HepG2 (cell line): Measurements from ENCODE around the gene CDC37L1. TPM values are rescaled to one million over a fixed set of nuclear protein-coding genes. Genes with fewer than 3 reads are reported as not detected.

Experiments used
- ARID2 ChIP-seq: sonication (generic); formaldehyde crosslinking; IDR thresholded peaks from 2 replicates; pipeline ENCODE4 v1.8.1; 2022; ENCODE audit warnings: mild to moderate bottlenecking, missing genetic modification reagents, borderline replicate concordance
- ATF1 ChIP-seq: IDR thresholded peaks from 2 replicates; pipeline ENCODE4 v1.6.1; 2016; ENCODE audit warnings: mild to moderate bottlenecking, control low read depth
- CREM ChIP-seq, 2 experiments: sonication (generic) in 1 of 2; formaldehyde crosslinking in 1 of 2; IDR thresholded peaks; 2 replicates each; pipeline versions ENCODE4 v1.4.0 to v1.6.1; 2016 to 2020; ENCODE audit warnings: antibody characterized with exemption in 1 of 2, mild to moderate bottlenecking in 1 of 2, missing genetic modification reagents in 1 of 2
- HDAC1 ChIP-seq: sonication (generic); formaldehyde crosslinking; IDR thresholded peaks from 2 replicates; pipeline ENCODE4 v1.5.1; 2020; ENCODE audit warnings: mild to moderate bottlenecking, missing genetic modification reagents
- MTF2 ChIP-seq: sonication (generic); formaldehyde crosslinking; IDR thresholded peaks from 2 replicates; pipeline ENCODE4 v1.5.0; 2020; ENCODE audit warnings: missing genetic modification reagents, borderline replicate concordance
- NR3C1 ChIP-seq: sonication (generic); formaldehyde crosslinking; IDR thresholded peaks from 2 replicates; pipeline ENCODE4 v1.4.0; 2020; ENCODE audit warnings: missing genetic modification reagents
- POGZ ChIP-seq: sonication (generic); formaldehyde crosslinking; IDR thresholded peaks from 2 replicates; pipeline ENCODE4 v1.4.0; 2020; ENCODE audit warnings: mild to moderate bottlenecking, missing genetic modification reagents
- POLR2AphosphoS5 ChIP-seq: IDR thresholded peaks from 2 replicates; pipeline ENCODE4 v1.6.1; 2012; ENCODE audit warnings: low read depth, low read length
- SATB2 ChIP-seq: sonication (generic); formaldehyde crosslinking; IDR thresholded peaks from 2 replicates; pipeline ENCODE4 v1.5.0; 2020; ENCODE audit warnings: missing genetic modification reagents
- SMAD3 ChIP-seq: sonication (generic); formaldehyde crosslinking; IDR thresholded peaks from 2 replicates; pipeline ENCODE4 v1.4.0; 2020; ENCODE audit warnings: missing genetic modification reagents
- U2AF1 ChIP-seq: fragments of 200-400 bp; formaldehyde crosslinking; optimal IDR thresholded peaks from 2 replicates; pipeline ENCODE3; 2017; ENCODE audit warnings: mild to moderate bottlenecking, low read depth, low read length
- ZBTB38 ChIP-seq: sonication (generic); formaldehyde crosslinking; IDR thresholded peaks from 2 replicates; pipeline ENCODE4 v1.5.1; 2020; ENCODE audit warnings: mild to moderate bottlenecking, missing genetic modification reagents
- ZMYM4 ChIP-seq: sonication (generic); formaldehyde crosslinking; IDR thresholded peaks from 2 replicates; pipeline ENCODE4 v1.8.1; 2023; ENCODE audit warnings: mild to moderate bottlenecking, missing genetic modification reagents
- ZNF33B ChIP-seq: sonication (generic); formaldehyde crosslinking; IDR thresholded peaks from 2 replicates; pipeline ENCODE4 v1.5.1; 2020; ENCODE audit warnings: mild to moderate bottlenecking, missing genetic modification reagents
- ZNF614 ChIP-seq: IDR thresholded peaks from 2 replicates; pipeline ENCODE4 v1.6.1; 2018; ENCODE audit warnings: missing biosample characterization, missing genetic modification reagents, inconsistent platforms, borderline replicate concordance
- ZNF660 ChIP-seq: sonication (generic); formaldehyde crosslinking; IDR thresholded peaks from 2 replicates; pipeline ENCODE4 v1.5.1; 2020; ENCODE audit warnings: mild to moderate bottlenecking, low read depth, missing genetic modification reagents, borderline replicate concordance
- polyA plus RNA-seq, 8 experiments: library from polyadenylated mRNA; depleted of rRNA in 3 of 8; stranded (reverse) in 7 of 8; unstranded in 1 of 8; fragments of >200 nt; fragmentation: Illumina TruSeq in 4 of 8; extraction: Trizol in 4 of 8; gene quantifications; 2 replicates each; pipeline versions ENCODE4 v1.2.1 to v1.2.3, GENCODE V29; 2011 to 2016; ENCODE audit warnings: low read depth in 4 of 8, missing spikeins in 1 of 8, mixed read lengths in 1 of 8; ENCODE audit not compliant: insufficient read depth in 1 of 8
- total RNA-seq, 5 experiments: library from RNA; depleted of rRNA; stranded (reverse); fragments of >200 nt; fragmentation: Illumina TruSeq; extraction: Trizol; gene quantifications; 2 replicates each; pipeline ENCODE4 v1.2.3, GENCODE V29; 2016; ENCODE audit warnings: low read depth in 1 of 5
- TF ChIP-seq, protein P1 (sequence below): sonication (generic); formaldehyde crosslinking; IDR thresholded peaks from 2 replicates; pipeline ENCODE4 v1.4.0; 2020; ENCODE audit warnings: mild to moderate bottlenecking, missing genetic modification reagents, borderline replicate concordance
- TF ChIP-seq, protein P2 (sequence below): sonication (generic); formaldehyde crosslinking; IDR thresholded peaks from 2 replicates; pipeline ENCODE4 v1.5.1; 2020; ENCODE audit warnings: missing genetic modification reagents, mild to moderate bottlenecking, borderline replicate concordance
- TF ChIP-seq, protein P3 (sequence below): sonication (generic); formaldehyde crosslinking; IDR thresholded peaks from 2 replicates; pipeline ENCODE4 v1.8.1; 2023; ENCODE audit warnings: mild to moderate bottlenecking, missing genetic modification reagents, borderline replicate concordance
- TF ChIP-seq, protein P4 (sequence below): sonication (generic); formaldehyde crosslinking; IDR thresholded peaks from 2 replicates; pipeline ENCODE4 v1.5.0; 2020; ENCODE audit warnings: missing genetic modification reagents

CDC37L1 gene
- total and polyA plus RNA-seq, 2 of the 13 experiments (the other 11 are each of a cell fraction or from before 2014, with no cell fraction given), result 5.5 to 17.0 TPM

DNA sequence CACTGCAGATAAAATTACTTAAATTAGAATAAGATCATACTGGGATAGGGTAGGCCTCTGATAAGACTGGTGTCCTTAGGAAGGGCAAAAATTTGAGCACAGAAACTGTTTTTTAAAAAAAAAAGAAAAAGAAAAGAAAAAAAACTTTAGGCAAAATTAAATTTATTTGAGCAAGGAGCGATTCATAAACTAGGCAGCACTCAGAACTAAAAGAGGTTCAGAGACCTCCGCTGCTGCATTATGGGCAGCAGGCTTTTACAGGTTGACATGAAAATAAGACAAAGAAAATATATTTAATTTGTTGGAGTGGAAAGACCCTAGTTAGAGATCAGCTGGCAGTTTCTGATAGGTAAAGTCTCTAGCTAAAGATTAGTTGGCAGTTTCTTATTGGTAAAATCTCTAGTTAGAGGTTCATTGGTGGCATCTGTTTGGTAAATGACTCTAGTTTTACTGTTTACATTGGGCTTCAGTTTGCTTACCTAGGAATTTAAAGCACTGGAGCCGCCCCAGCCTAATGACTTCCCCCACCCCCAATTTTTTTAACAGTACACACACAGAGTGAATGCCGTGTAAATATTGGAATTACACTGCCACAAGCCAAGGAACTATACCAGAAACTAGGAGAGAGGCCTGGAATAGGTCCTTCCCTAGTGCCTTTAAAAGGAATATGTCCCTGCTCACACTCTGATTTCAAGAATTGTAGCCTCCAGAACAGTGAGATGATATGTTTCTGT, 21.8 kb upstream of the CDC37L1 start (continued):
- TF ChIP-seq, protein P1, sequence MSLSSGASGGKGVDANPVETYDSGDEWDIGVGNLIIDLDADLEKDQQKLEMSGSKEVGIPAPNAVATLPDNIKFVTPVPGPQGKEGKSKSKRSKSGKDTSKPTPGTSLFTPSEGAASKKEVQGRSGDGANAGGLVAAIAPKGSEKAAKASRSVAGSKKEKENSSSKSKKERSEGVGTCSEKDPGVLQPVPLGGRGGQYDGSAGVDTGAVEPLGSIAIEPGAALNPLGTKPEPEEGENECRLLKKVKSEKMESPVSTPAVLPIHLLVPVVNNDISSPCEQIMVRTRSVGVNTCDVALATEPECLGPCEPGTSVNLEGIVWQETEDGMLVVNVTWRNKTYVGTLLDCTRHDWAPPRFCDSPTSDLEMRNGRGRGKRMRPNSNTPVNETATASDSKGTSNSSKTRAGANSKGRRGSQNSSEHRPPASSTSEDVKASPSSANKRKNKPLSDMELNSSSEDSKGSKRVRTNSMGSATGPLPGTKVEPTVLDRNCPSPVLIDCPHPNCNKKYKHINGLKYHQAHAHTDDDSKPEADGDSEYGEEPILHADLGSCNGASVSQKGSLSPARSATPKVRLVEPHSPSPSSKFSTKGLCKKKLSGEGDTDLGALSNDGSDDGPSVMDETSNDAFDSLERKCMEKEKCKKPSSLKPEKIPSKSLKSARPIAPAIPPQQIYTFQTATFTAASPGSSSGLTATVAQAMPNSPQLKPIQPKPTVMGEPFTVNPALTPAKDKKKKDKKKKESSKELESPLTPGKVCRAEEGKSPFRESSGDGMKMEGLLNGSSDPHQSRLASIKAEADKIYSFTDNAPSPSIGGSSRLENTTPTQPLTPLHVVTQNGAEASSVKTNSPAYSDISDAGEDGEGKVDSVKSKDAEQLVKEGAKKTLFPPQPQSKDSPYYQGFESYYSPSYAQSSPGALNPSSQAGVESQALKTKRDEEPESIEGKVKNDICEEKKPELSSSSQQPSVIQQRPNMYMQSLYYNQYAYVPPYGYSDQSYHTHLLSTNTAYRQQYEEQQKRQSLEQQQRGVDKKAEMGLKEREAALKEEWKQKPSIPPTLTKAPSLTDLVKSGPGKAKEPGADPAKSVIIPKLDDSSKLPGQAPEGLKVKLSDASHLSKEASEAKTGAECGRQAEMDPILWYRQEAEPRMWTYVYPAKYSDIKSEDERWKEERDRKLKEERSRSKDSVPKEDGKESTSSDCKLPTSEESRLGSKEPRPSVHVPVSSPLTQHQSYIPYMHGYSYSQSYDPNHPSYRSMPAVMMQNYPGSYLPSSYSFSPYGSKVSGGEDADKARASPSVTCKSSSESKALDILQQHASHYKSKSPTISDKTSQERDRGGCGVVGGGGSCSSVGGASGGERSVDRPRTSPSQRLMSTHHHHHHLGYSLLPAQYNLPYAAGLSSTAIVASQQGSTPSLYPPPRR (CRISPR knock-in tag), result peak; percentile 88
- TF ChIP-seq HDAC1 (CRISPR knock-in tag), result no peak
- TF ChIP-seq ARID2 (CRISPR knock-in tag), result 0 out of 2 replicates have a peak, but pooled peaks have one; percentile 47
- TF ChIP-seq SATB2 (CRISPR knock-in tag), result no peak
- no peak for TF ChIP-seq POLR2AphosphoS5
- TF ChIP-seq ATF1, result peak; percentile 33; the same call in 1 of the 2 replicates
- no peak for TF ChIP-seq U2AF1
- no peak for TF ChIP-seq NR3C1
- TF ChIP-seq ZNF660, result no peak
- TF ChIP-seq ZMYM4 (CRISPR knock-in tag), result peak; percentile 75; the same call in 1 of the 2 replicates
- no peak for TF ChIP-seq ZNF614 (CRISPR knock-in tag)
- no peak for TF ChIP-seq MTF2 (CRISPR knock-in tag)
- no peak for TF ChIP-seq ZBTB38 (CRISPR knock-in tag)
- peak; percentile 43; the same call in 1 of the 2 replicates for TF ChIP-seq POGZ (CRISPR knock-in tag)
- TF ChIP-seq SMAD3, result no peak
- TF ChIP-seq, protein P2, sequence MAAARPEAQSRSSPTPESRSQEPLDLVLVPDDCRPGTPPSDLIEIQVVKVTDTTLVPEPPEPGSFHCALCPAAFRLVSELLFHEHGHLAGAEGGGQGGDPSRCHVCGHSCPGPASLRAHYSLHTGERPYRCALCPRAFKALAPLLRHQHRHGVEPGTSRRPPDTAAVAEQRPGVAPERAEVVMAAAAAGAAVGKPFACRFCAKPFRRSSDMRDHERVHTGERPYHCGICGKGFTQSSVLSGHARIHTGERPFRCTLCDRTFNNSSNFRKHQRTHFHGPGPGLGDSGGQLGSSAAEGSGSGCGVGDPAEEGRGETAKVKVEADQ (CRISPR knock-in tag), result no peak
- TF ChIP-seq, protein P3, sequence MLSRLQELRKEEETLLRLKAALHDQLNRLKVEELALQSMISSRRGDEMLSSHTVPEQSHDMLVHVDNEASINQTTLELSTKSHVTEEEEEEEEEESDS (CRISPR knock-in tag), result no peak
- peak; percentile 44 for TF ChIP-seq CREM (IDR thresholded peaks at IDR 0.05)
- TF ChIP-seq CREM (CRISPR knock-in tag; IDR thresholded peaks at IDR 0.05), result no peak
- no peak for TF ChIP-seq ZNF33B (CRISPR knock-in tag)
- TF ChIP-seq, protein P4, sequence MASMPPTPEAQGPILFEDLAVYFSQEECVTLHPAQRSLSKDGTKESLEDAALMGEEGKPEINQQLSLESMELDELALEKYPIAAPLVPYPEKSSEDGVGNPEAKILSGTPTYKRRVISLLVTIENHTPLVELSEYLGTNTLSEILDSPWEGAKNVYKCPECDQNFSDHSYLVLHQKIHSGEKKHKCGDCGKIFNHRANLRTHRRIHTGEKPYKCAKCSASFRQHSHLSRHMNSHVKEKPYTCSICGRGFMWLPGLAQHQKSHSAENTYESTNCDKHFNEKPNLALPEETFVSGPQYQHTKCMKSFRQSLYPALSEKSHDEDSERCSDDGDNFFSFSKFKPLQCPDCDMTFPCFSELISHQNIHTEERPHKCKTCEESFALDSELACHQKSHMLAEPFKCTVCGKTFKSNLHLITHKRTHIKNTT (CRISPR knock-in tag), result no peak
